Embryonic facial prominence (tissue), 1 donor: ENCODE results near the gene STYXL2.

Source experiments
- DNase-seq: peaks from one replicate; pipeline ENCODE4 v3.0.0-alpha.2; 2016; ENCODE audit errors: extremely low spot score

The STYXL2 gene

GRCh38 chr1:167109125-167109524 is 15.2 kb downstream of the STYXL2 start:
- no peak for DNase-seq

GRCh38 chr1:167110586-167110985 is 16.7 kb downstream of the STYXL2 start:
- no peak for DNase-seq

GRCh38 chr1:167111868-167112709 is 18.2 kb downstream of the STYXL2 start:
- no peak for DNase-seq

- DNase-seq = no peak
Observed at GRCh38 chr1:167114725-167115124, 20.9 kb downstream of the STYXL2 start.

- no peak for DNase-seq
Observed at GRCh38 chr1:167115655-167116054, 21.8 kb downstream of the STYXL2 start.

- no peak for DNase-seq
Observed at GRCh38 chr1:167116174-167116573, 22.3 kb downstream of the STYXL2 start.

GRCh38 chr1:167117225-167117624 is 23.4 kb downstream of the STYXL2 start:
- DNase-seq = no peak

GRCh38 chr1:167118188-167118587 is 24.3 kb downstream of the STYXL2 start:
- no peak for DNase-seq

GRCh38 chr1:167119696-167120095 is 25.8 kb downstream of the STYXL2 start:
- DNase-seq = no peak

GRCh38 chr1:167120899-167121298 is 27.0 kb downstream of the STYXL2 start:
- DNase-seq = no peak

- DNase-seq = no peak
Observed at GRCh38 chr1:167121375-167122120, 27.7 kb downstream of the STYXL2 start.

- no peak for DNase-seq
Observed at GRCh38 chr1:167122121-167122480, 28.2 kb downstream of the STYXL2 start.

GRCh38 chr1:167122568-167122967 is 28.7 kb downstream of the STYXL2 start:
- DNase-seq = no peak

- DNase-seq = no peak
Observed at GRCh38 chr1:167126317-167126716, 32.4 kb downstream of the STYXL2 start.

- DNase-seq = no peak
Observed at GRCh38 chr1:167126811-167127210, 32.9 kb downstream of the STYXL2 start.

- no peak for DNase-seq
Observed at GRCh38 chr1:167127236-167127635, 33.4 kb downstream of the STYXL2 start.

- no peak for DNase-seq
Observed at GRCh38 chr1:167127661-167128060, 33.8 kb downstream of the STYXL2 start.

- no peak for DNase-seq
Observed at GRCh38 chr1:167128261-167129227, 34.7 kb downstream of the STYXL2 start.

- no peak for DNase-seq
Observed at GRCh38 chr1:167130829-167131510, 37.1 kb downstream of the STYXL2 start.

GRCh38 chr1:167132301-167133010 is 38.6 kb downstream of the STYXL2 start:
- DNase-seq = no peak
